ENCODE data around the gene ACADM. TPM values are rescaled to one million over a fixed set of nuclear protein-coding genes. Genes with fewer than 3 reads are reported as not detected.
A peak's percentile ranks its signal among the peaks of the same experiment; 100 is the strongest.

The ACADM gene
- total RNA-seq, 3 donors from 2014 or later (not counting 1 experiment from before 2014, with no cell fraction given): 15.2 to 20.9 (median 17.7) TPM

DNA sequence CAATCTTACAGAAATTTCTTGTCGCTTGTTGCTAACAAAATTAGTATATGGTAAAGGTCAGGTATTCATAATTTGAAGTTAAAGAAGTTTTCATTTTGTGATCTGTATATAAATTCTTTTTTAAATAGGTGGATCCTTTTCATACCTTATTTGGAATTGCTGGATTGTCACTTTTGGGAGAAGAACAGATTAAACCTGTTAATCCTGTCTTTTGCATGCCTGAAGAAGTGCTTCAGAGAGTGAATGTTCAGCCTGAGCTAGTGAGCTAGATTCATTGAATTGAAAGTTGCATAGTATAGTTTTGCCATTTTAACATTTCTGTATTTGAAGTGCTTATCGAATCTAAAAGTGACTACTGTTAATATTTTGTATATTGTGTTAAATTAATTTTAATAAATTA is 69.9 kb downstream of the ACADM start:
- Histone ChIP-seq H3K27ac (ENCODE audit: low read length) (no peak overlapping the region), H3K9me3 (ENCODE audit: control insufficient read depth, insufficient read depth, low read length) (no peaks in the 10 kb centered on the region), H3K4me3 (ENCODE audit: low read length) (no peak overlapping the region), H3K27me3 (ENCODE audit: control insufficient read depth, insufficient read depth, low read length) (no peaks in the 10 kb centered on the region), H3K36me3 (ENCODE audit: control insufficient read depth, insufficient read depth, low read length) (peaks cover 76% of the 10 kb centered on the region), H3K4me1 (ENCODE audit: control insufficient read depth, insufficient read depth, low read length) (peaks cover 4% of the 10 kb centered on the region)
- Mint-ChIP-seq H3K36me3 (peaks cover 37% of the 10 kb centered on the region), H3K4me3 (no peak overlapping the region), H3K4me1 (peaks cover 34 to 47% of the 10 kb centered on the region in 2 donors), H3K9me3 (no peaks in the 10 kb centered on the region), H3K27ac (peak overlapping the region in 1 of 2 donors; percentile 33), H3K27me3 (ENCODE audit: low read depth in 2 of 2) (no peaks in the 10 kb centered on the region)
- intact Hi-C loops (cut with micrococcal nuclease): no loop called here
- WGBS (ENCODE audit: insufficient coverage): 90% methylated on average over 1 of the region's 2 CpGs
- no peak for TF ChIP-seq CTCF (IDR thresholded peaks at IDR 0.05)
- DNase-seq (no peak), ATAC-seq (no peak)

DNA sequence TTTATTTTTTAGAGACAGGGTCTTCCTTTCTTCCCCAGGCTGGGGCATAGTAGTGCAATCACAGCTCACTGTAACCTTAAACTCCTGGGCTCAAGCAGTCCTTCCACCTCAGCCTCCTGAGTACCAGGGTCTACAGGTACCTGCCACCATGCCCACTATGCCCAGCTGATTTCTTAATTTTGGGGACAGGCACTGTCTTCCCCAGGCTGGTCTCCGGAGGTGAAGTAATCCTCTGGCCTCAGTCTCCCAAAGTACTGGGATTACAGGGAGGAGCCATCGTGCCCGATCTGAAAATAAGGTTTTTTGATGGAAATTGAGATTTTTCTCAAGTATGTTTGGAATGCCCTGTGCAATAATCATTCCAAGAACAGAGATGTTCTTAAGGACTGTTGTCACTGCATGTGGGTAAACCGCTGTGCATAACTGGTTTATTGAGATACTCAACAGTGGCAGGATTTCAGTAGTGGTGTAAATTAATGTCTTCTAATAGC is 71.2 kb downstream of the ACADM start:
- no peak for TF ChIP-seq CTCF (IDR thresholded peaks at IDR 0.05)
- H3K4me1 ChIP-seq (ENCODE audit: control insufficient read depth, insufficient read depth, low read length): peaks cover 1% of the 10 kb centered on the region
- Mint-ChIP-seq H3K4me3 (no peak overlapping the region), H3K9me3 (no peaks in the 10 kb centered on the region), H3K4me1 (peaks cover 21 to 33% of the 10 kb centered on the region in 2 donors), H3K27ac (no peak overlapping the region), H3K36me3 (peaks cover 24% of the 10 kb centered on the region), H3K27me3 (ENCODE audit: low read depth in 2 of 2) (no peaks in the 10 kb centered on the region)
- no peak for ATAC-seq
- H3K4me3 ChIP-seq (ENCODE audit: low read length): no peak overlapping the region
- intact Hi-C loops (cut with micrococcal nuclease): no loop called here
- H3K27ac ChIP-seq (ENCODE audit: low read length): no peak overlapping the region
- no peak for DNase-seq
- 97% methylated on average over 4 of the region's 4 CpGs for WGBS (ENCODE audit: insufficient coverage)
- H3K27me3 ChIP-seq (ENCODE audit: control insufficient read depth, insufficient read depth, low read length): no peaks in the 10 kb centered on the region
- H3K36me3 ChIP-seq (ENCODE audit: control insufficient read depth, insufficient read depth, low read length): peaks cover 65% of the 10 kb centered on the region
- no peaks in the 10 kb centered on the region for H3K9me3 ChIP-seq (ENCODE audit: control insufficient read depth, insufficient read depth, low read length)

DNA sequence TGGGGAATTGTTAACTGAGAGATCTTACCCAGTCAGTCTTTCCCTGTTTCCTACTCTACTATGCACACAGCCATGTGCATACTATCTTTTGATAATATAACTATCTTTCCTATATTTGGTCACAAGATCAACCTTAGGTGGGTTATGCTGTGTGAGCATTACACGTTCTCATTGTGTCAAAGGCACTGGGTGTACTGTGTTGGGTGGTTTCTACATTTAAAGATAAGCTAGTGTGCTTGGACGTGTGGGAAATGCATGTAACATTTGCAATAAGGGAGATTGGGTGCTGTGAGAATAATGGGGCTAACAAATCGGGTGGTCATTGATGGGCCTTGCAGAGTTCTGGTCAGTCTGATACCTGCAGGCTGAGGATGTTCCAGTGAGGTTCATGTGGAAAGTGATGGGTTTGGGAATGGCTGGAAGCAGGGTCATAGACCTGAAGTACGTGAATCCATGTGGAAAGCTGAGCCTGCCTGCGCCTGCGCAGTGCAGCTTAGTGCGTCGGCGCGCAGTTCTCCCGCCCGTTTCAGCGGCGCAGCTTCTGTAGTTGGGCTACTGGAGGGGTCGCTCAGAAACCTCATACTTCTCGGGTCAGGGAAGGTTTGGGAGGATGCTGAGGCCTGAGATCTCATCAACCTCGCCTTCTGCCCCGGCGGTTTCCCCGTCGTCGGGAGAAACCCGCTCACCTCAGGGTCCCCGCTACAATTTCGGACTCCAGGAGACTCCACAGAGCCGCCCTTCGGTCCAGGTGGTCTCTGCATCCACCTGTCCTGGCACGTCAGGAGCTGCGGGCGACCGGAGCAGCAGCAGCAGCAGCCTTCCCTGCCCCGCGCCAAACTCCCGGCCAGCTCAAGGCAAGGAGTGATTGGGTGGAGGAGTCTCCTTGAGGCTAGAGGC is 72.1 kb downstream of the ACADM start, which contains the start of gene MSH4:
Gene MSH4, plus strand, starts transcription at position 507 of the 897 bp plus-strand sequence. Its CDS starts 104 bp downstream, at position 611.
- H3K36me3 ChIP-seq (ENCODE audit: control insufficient read depth, insufficient read depth, low read length): peaks cover 57% of the 10 kb centered on the region
- no peak for TF ChIP-seq CTCF (IDR thresholded peaks at IDR 0.05)
- no peak within 1 kb of the TSS for H3K4me3 ChIP-seq (ENCODE audit: low read length)
- DNase-seq (no peak), ATAC-seq (peak in 1 of 3 donors; percentile 21)
- 91% methylated on average over 34 of the region's 34 CpGs for WGBS (ENCODE audit: insufficient coverage)
- Mint-ChIP-seq H3K36me3 (peaks cover 15% of the 10 kb centered on the region), H3K4me1 (peaks cover 13 to 24% of the 10 kb centered on the region in 2 donors), H3K27ac (no peak within 1 kb of the TSS), H3K27me3 (ENCODE audit: low read depth in 2 of 2) (no peaks in the 10 kb centered on the region), H3K9me3 (no peaks in the 10 kb centered on the region), H3K4me3 (no peak within 1 kb of the TSS)
- no peaks in the 10 kb centered on the region for H3K4me1 ChIP-seq (ENCODE audit: control insufficient read depth, insufficient read depth, low read length)
- intact Hi-C loops (cut with micrococcal nuclease): no loop called here
- no peaks in the 10 kb centered on the region for H3K9me3 ChIP-seq (ENCODE audit: control insufficient read depth, insufficient read depth, low read length)
- H3K27ac ChIP-seq (ENCODE audit: low read length): no peak within 1 kb of the TSS
- H3K27me3 ChIP-seq (ENCODE audit: control insufficient read depth, insufficient read depth, low read length): no peaks in the 10 kb centered on the region
